CD4-positive, alpha-beta T cell (primary cell): ENCODE data around the gene MAP1B. TPM values are rescaled to one million over a fixed set of nuclear protein-coding genes. Genes with fewer than 3 reads are reported as not detected.

Experiments used
- ATAC-seq: fragments of 200-7000 bp; cut with Tn5 transposase; one replicate; pipeline ENCODE4 v1.10.0; 2022; ENCODE audit warnings: mild to moderate bottlenecking; ENCODE audit not compliant: poor library complexity
- CTCF ChIA-PET: fragments of 350-600 bp; sonication (Branson Sonifier 250); formaldehyde crosslinking; loops from one replicate; lab custom pipeline; 2021; ENCODE audit warnings: antibody characterized with exemption, inconsistent platforms; lab: Charles Lee
- POLR2A ChIA-PET: fragments of 350-600 bp; sonication (Branson Sonifier 250); formaldehyde crosslinking; loops from one replicate; lab custom pipeline; 2021; ENCODE audit warnings: antibody characterized with exemption, inconsistent platforms; lab: Charles Lee
- DNase-seq, 14 experiments: peaks; one replicate each; pipeline ENCODE4 v3.0.0-alpha.2; 2013 to 2020; ENCODE audit warnings: mixed read lengths in 2 of 14
- H3K27ac ChIP-seq, 2 donors: one replicate each; pipeline versions ENCODE4 v1.5.1 to v1.7.0; 2013; ENCODE audit warnings: low read length in 2 of 2, low read depth in 1 of 2, mild to moderate bottlenecking in 1 of 2
- H3K27me3 ChIP-seq, 2 experiments: 1 replicate in 1 of 2; 2 replicates in 1 of 2; pipeline versions ENCODE4 v1.6.1 to v1.7.0; 2013; ENCODE audit warnings: low read length in 2 of 2, control low read depth in 1 of 2, mild to moderate bottlenecking in 1 of 2, moderate library complexity in 1 of 2; ENCODE audit not compliant: insufficient read depth in 2 of 2, control insufficient read depth in 1 of 2
- H3K36me3 ChIP-seq: one replicate; pipeline ENCODE4 v1.6.1; 2013; ENCODE audit warnings: low read length, control low read depth; ENCODE audit not compliant: insufficient read depth
- H3K4me1 ChIP-seq: one replicate; pipeline ENCODE4 v1.6.1; 2013; ENCODE audit warnings: low read length, control low read depth; ENCODE audit not compliant: insufficient read depth
- H3K4me3 ChIP-seq: one replicate; pipeline ENCODE4 v1.5.1; 2013; ENCODE audit warnings: mild to moderate bottlenecking, low read length, moderate library complexity
- H3K9me3 ChIP-seq, 2 experiments: 1 replicate in 1 of 2; 2 replicates in 1 of 2; pipeline versions ENCODE4 v1.6.1 to v1.7.0; 2013; ENCODE audit warnings: low read length in 2 of 2, mild to moderate bottlenecking in 2 of 2, control low read depth in 1 of 2, moderate library complexity in 1 of 2; ENCODE audit not compliant: control insufficient read depth in 1 of 2, insufficient read depth in 1 of 2
- H3K27ac Mint-ChIP-seq: one replicate; pipeline ENCODE4 v1.8.0; 2020; ENCODE audit warnings: mixed read lengths
- H3K27me3 Mint-ChIP-seq: one replicate; pipeline ENCODE4 v1.8.0; 2021; ENCODE audit warnings: mixed read lengths
- H3K36me3 Mint-ChIP-seq: one replicate; pipeline ENCODE4 v1.8.0; 2021; ENCODE audit warnings: low read depth, mixed read lengths
- H3K4me1 Mint-ChIP-seq: one replicate; pipeline ENCODE4 v1.8.0; 2021; ENCODE audit warnings: low read depth, mixed read lengths
- H3K4me3 Mint-ChIP-seq: one replicate; pipeline ENCODE4 v1.8.0; 2020; ENCODE audit warnings: mild to moderate bottlenecking, mixed read lengths
- H3K9me3 Mint-ChIP-seq: one replicate; pipeline ENCODE4 v1.8.0; 2020; ENCODE audit warnings: mixed read lengths
- CTCF ChIP-seq: fragments of 200-600 bp; IDR thresholded peaks from one replicate; pipeline ENCODE4 v1.8.0; 2022; ENCODE audit warnings: antibody characterized with exemption, mild to moderate bottlenecking
- intact Hi-C, 2 experiments: fragments of 100-400 bp; cut with DNase I in 1 of 2; cut with micrococcal nuclease in 1 of 2; formaldehyde crosslinking; loops; one replicate each; pipeline versions ENCODE4 v1.15.1 to v1.9.0; 2023 to 2025; cut with DNase I, micrococcal nuclease
- total RNA-seq, 174 experiments: library from RNA in 2 of 174; stranded (reverse) in 2 of 174; gene quantifications; one replicate each; pipeline ENCODE4 v1.2.3 and lab custom pipeline; 2021 to 2026

Gene MAP1B
- total RNA-seq, 2 experiments from 2014 or later, result 0.03 to 0.06 TPM

- peaks cover 10% of the 10 kb centered on the region for H3K4me1 ChIP-seq
- H3K9me3 ChIP-seq, result peaks cover 0 to 4% of the 10 kb centered on the region in 2 experiments
- Mint-ChIP-seq H3K9me3 (no peaks in the 10 kb centered on the region), H3K27me3 (peaks cover 43% of the 10 kb centered on the region), H3K4me3 (no peak overlapping the region), H3K4me1 (no peaks in the 10 kb centered on the region), H3K36me3 (no peaks in the 10 kb centered on the region), H3K27ac (no peak overlapping the region)
- H3K27me3 ChIP-seq, result peaks cover 2 to 4% of the 10 kb centered on the region in 2 experiments
- TF ChIP-seq CTCF, result no peak
- ATAC-seq (no peak), DNase-seq (no peak)
- CTCF ChIA-PET, result no interaction called here
- POLR2A ChIA-PET, result no interaction called here
- intact Hi-C loops, result no loop called here
- H3K36me3 ChIP-seq, result no peaks in the 10 kb centered on the region
- no peak overlapping the region for H3K4me3 ChIP-seq
- no peak overlapping the region for H3K27ac ChIP-seq
Measured at GRCh38 chr5:72191404-72191803, 84.1 kb downstream of the MAP1B start.

GRCh38 chr5:72194846-72195245, 87.6 kb downstream of the MAP1B start:
- no peak overlapping the region for H3K4me3 ChIP-seq
- Mint-ChIP-seq H3K9me3 (no peaks in the 10 kb centered on the region), H3K4me3 (no peak overlapping the region), H3K27me3 (peaks cover 47% of the 10 kb centered on the region), H3K36me3 (no peaks in the 10 kb centered on the region), H3K27ac (no peak overlapping the region), H3K4me1 (no peaks in the 10 kb centered on the region)
- H3K36me3 ChIP-seq, result no peaks in the 10 kb centered on the region
- H3K27me3 ChIP-seq, result peaks cover 0 to 4% of the 10 kb centered on the region in 2 experiments
- H3K9me3 ChIP-seq, result peaks cover 0 to 7% of the 10 kb centered on the region in 2 experiments
- ChIA-PET CTCF (no interaction called here), POLR2A (no interaction called here)
- intact Hi-C loops, result no loop called here
- peaks cover 10% of the 10 kb centered on the region for H3K4me1 ChIP-seq
- ATAC-seq (no peak), DNase-seq (peak in 3 of 14 experiments; percentile 36 to 63 (median 46))
- H3K27ac ChIP-seq, result no peak overlapping the region
- TF ChIP-seq CTCF, result no peak

GRCh38 chr5:72195581-72195980, 88.3 kb downstream of the MAP1B start:
- intact Hi-C loops, result no loop called here
- H3K4me3 ChIP-seq, result no peak overlapping the region
- H3K36me3 Mint-ChIP-seq, result no peaks in the 10 kb centered on the region
- peaks cover 47% of the 10 kb centered on the region for H3K27me3 Mint-ChIP-seq
- ChIA-PET CTCF (no interaction called here), POLR2A (no interaction called here)
- H3K9me3 ChIP-seq, result peaks cover 0 to 7% of the 10 kb centered on the region in 2 experiments
- no peak for ATAC-seq
- no peak overlapping the region for H3K4me3 Mint-ChIP-seq
- H3K36me3 ChIP-seq, result no peaks in the 10 kb centered on the region
- H3K27ac ChIP-seq, result no peak overlapping the region
- H3K27ac Mint-ChIP-seq, result no peak overlapping the region
- no peak for DNase-seq
- H3K9me3 Mint-ChIP-seq, result no peaks in the 10 kb centered on the region
- no peaks in the 10 kb centered on the region for H3K4me1 Mint-ChIP-seq
- H3K4me1 ChIP-seq, result peaks cover 10% of the 10 kb centered on the region
- no peak for TF ChIP-seq CTCF
- H3K27me3 ChIP-seq, result peaks cover 0 to 4% of the 10 kb centered on the region in 2 experiments
